ENCODE data around the gene PTBP2.

PTBP2 gene

DNA sequence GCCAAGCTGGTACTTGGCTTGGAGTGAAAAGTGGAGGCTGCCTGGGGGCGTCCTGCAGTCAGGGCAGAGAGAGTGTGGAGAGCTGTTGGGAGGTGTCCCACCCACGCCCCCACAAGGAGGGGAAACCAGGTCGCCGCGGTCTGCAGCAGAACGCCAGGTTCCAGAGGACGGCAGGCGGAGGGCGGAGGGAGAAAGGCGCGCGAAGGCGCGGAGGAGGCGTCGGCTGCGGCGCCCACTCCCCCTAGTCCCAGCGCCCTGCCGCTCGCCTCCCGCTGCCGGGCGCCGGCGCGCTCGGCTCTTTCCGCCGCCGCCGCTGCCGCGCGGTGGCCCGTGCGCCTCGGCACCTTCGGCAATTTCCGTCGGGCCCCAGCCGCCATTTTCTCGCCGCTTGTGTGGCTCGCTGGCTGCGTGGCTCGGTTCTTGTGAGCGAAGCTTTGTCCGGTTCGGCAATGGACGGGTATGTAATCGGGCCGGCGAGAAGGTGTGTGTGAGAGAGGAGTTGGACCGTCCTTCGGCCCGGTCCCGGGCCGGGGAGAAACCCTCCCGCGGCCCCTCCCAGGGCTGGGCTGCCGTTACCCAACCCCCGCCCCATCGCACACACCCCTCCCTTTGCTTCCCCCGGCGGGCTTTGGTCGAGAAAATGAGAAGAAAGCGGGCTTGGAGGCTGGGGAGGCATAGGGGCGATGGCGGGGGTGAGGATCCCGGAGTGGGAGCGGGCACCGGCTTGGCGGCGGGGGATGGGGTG, at the start of gene PTBP2:
TSS of gene PTBP2 (plus strand) at position 369 of the 745 bp plus-strand sequence. CDS start at position 450, 81 bp downstream.
- FAIRE-seq (no peak), DNase-seq (ENCODE audit: low spot score) (peak; percentile 89)

GRCh38 chr1:96674915-96675314, 46.7 kb upstream of the PTBP2 start:
- no peak for DNase-seq (ENCODE audit: low spot score)
- FAIRE-seq: no peak

DNA sequence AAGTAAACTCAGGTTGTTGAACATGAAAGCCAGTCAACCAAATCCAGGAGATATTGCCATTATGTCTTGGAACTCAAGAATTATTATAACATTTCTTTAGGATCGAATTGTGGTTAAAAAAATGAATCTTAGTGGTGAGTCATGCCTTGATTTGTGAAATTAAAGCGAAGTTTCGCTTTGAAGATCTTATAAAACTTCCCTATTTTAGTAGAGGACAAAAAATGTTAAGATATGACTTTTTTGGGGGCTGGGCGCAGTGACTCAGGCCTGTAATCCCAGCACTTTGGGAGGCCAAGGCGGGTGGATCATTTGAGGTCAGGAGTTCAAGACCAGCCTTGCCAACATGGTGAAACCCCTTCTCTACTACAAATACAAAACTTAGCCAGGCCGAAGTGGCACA, 39.5 kb upstream of the PTBP2 start:
- no peak for FAIRE-seq
- no peak for DNase-seq (ENCODE audit: low spot score)

- DNase-seq (ENCODE audit: low spot score): no peak
- FAIRE-seq: no peak
These were observed 37.7 kb upstream of the PTBP2 start for GRCh38 chr1:96683931-96684330.

GRCh38 chr1:96684744-96685143, 36.8 kb upstream of the PTBP2 start:
- DNase-seq (ENCODE audit: low spot score): no peak

DNA sequence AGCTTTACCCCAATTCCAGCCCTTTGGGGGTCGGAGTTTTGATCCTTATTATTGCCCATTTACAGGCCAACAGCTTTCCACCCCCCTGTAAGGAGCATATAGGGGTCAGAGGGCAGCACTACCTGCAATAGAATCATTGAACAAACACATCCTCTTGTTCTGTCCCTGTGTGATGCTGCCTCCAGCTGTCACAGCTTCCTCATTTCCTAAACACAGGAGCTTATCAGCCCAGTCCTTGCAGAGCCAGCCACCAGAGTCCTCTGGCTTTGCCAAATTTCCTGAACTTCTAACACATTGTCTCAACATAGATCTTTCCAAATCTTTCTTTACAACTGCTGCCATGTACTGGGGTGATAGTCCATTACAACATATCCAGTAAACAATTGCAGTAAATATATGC, 32.8 kb upstream of the PTBP2 start:
- no peak for FAIRE-seq
- DNase-seq (ENCODE audit: low spot score): no peak

More at GRCh38 chr1:96684744-96685143, 36.8 kb upstream of the PTBP2 start:
- FAIRE-seq: no peak

- FAIRE-seq: no peak
- no peak for DNase-seq (ENCODE audit: low spot score)
These were observed 25.6 kb upstream of the PTBP2 start for GRCh38 chr1:96695954-96696353.

DNA sequence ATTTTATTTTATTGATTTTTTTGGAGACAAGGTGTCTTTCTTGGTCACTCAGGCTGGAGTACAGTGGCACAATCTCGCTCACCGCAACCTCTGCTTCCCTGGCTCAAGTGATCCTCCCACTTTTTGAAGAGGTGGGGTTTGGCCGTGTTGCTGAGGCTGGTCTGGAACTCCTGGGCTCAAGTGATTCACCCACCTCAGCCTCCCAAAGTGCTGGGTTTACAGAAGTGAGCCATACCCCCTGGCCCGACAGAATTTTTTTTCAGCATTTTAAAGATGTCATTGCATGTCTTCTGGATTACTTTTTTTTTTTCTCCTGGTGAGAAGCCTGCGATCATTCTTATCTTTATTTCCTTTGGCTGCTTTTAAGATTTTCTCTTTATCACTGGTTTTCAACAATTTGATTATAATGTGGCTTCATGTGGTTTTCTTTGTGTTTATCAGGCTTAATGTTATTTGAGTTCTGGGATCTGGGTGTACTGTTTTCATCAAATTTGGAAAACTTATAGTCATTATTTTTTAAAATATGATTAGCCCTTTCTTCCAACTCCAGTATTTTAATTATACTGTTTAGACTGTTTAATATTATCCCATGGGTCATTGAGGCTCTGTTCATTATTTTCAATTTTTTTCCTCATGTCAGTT, 23.1 kb upstream of the PTBP2 start:
- no peak for FAIRE-seq
- no peak for DNase-seq (ENCODE audit: low spot score)

GRCh38 chr1:96703186-96703585, 18.4 kb upstream of the PTBP2 start:
- FAIRE-seq: no peak
- no peak for DNase-seq (ENCODE audit: low spot score)

DNA sequence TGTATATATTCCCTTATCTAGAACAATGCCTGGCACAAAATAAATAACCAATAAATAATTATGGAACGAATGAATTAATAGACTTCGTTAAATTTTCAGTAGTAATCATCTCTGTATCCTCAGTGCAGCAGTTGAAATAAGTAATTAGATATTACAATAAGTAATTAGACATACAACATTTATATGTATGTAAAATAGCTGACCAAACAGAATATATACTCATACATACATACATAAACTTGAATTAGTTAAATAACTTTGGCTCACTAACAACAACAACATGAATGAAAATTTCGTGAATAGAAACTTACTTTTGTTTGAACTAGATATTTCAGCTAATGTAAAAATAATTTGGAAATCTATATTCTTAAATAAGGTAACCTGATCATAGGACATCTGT, 14.6 kb upstream of the PTBP2 start:
- DNase-seq (ENCODE audit: low spot score) (no peak), FAIRE-seq (no peak)

- FAIRE-seq: no peak
- no peak for DNase-seq (ENCODE audit: low spot score)
These were observed 13.1 kb upstream of the PTBP2 start for GRCh38 chr1:96708482-96708881.

- no peak for FAIRE-seq
- no peak for DNase-seq (ENCODE audit: low spot score)
These were observed 10.7 kb upstream of the PTBP2 start for GRCh38 chr1:96710708-96711477.

- FAIRE-seq: no peak
- no peak for DNase-seq (ENCODE audit: low spot score)
These were observed 7.9 kb upstream of the PTBP2 start for GRCh38 chr1:96713649-96714048.

GRCh38 chr1:96714881-96715280, 6.7 kb upstream of the PTBP2 start:
- FAIRE-seq (no peak), DNase-seq (ENCODE audit: low spot score) (no peak)

DNA sequence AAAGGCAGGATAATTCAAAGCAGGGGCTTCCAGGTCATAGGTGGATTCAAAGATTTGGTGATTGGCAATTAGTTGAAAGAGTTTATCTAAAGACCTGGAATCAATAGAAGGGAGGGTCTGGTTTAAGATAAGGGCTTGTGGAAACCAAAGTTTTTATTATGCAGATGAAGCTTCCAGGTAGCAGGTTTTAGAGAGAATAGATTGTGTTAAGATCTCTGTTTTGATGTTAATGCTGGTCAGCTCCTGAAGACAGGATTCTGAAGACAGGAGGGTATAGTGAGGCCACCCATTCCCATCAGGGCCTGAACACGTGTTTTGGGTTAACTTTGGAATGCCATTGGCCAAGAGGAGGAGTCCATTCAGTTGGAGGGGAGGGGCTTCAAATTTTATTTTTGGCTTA, 6.1 kb upstream of the PTBP2 start:
- FAIRE-seq: no peak

GRCh38 chr1:96721053-96721415, 550 bp upstream of the PTBP2 start:
- FAIRE-seq: no peak

More for the DNA sequence above, 6.1 kb upstream of the PTBP2 start:
- no peak for DNase-seq (ENCODE audit: low spot score)

GRCh38 chr1:96722161-96722922, 758 bp downstream of the PTBP2 start:
- FAIRE-seq (no peak), DNase-seq (ENCODE audit: low spot score) (peak; percentile 73)

More at GRCh38 chr1:96721053-96721415, 550 bp upstream of the PTBP2 start:
- no peak for DNase-seq (ENCODE audit: low spot score)

- DNase-seq (ENCODE audit: low spot score) (no peak), FAIRE-seq (no peak)
These were observed 1.4 kb downstream of the PTBP2 start for GRCh38 chr1:96722958-96723357.

DNA sequence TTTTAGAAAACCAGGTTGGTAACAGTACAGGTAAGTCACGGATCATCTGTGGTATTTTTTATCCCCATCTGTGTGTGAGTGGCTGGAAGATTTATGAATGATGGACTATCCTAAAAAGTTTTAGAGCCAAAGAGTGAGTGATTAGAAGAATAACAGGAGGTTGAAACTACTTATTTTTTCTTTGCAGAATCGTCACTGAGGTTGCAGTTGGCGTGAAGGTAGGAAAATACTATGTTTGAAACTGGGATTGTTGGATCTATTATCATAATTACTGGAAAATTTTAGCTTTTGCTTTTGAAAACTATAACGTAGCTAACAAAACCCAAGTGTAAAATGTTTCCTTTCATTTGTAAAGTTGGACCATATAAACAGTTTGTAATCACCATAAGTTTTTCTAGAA, 1.8 kb downstream of the PTBP2 start:
- DNase-seq (ENCODE audit: low spot score) (no peak), FAIRE-seq (no peak)

DNA sequence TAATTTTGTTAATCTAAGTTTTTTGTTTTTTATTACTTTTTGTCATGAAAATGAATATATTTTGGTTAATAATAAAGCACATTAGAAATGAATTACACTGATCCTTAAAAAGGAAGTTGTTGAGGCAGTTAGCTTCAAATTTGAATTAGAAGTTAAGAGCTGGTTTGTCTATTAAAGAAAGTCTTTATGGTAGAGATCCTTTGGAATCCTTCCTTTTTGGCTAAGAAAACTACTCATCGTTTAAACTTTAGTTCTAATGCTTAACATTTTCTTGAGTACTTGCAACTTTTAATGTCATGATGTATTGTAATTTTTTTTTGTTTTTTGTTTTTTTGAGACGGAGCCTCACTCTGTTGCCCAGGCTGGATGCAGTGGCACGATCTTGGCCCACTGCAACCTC, 2.4 kb downstream of the PTBP2 start:
- FAIRE-seq: no peak

DNA sequence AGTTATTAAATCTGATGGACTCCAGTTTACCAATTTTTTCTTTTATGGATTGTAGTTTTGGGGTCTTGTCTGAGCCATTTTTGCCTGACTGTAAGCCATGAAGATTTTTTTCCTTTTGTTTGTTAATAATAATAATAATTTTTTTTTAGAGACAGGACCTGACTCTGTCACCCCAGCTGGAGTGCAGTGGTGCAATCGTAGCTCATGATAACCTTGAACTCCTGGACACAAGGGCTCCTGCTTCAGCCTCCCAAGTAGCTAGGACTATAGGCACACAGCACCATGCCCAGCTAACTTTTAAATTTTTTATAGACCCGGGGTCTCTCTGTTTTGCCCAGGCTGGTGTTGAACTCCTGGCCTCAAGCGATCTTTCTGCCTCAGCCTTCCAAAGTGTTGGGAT, 6.3 kb downstream of the PTBP2 start:
- FAIRE-seq (no peak), DNase-seq (ENCODE audit: low spot score) (no peak)

More for the DNA sequence above, 2.4 kb downstream of the PTBP2 start:
- DNase-seq (ENCODE audit: low spot score): no peak

Data from urothelium cell line (cell line).